ENCODE data around the gene RPS2.
"Not testable (repeated sequence)": the region's sequence is repeated elsewhere in the genome, so short reads cannot be mapped to it uniquely, and the experiment has no call there.

The RPS2 gene

DNA sequence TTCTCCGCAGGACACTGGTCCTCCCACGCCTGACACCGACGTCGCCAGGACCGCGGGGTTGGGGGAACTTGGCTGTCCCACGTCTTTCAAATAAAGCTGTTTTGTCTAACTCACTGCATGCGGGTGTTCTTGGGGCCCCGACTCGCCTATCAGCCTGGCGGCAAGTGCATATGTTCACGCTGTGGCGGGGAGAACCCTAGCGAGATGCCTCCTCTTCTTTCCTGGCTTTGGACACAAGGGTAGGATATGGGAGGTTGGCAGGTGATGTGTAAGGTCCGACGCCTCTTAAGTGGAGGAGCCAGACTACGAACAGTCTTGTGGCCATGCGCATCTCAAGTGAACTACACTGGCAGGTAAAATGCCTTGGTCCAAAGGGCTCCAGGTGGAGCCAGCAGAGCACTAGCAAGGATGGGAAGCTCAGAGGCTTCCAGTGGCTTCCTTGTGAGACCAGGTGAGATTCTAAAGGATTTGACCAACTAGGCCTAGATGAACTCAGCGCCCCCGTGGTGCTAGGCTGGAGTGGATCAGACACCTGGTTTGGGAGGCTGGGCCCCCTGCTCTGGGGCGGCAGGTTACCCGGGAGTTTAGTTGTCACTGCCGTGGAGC is 873 bp upstream of the RPS2 start:
- DNase-seq (ENCODE audit: low read depth in 1 of 2, low spot score in 1 of 2), result no peak

DNA sequence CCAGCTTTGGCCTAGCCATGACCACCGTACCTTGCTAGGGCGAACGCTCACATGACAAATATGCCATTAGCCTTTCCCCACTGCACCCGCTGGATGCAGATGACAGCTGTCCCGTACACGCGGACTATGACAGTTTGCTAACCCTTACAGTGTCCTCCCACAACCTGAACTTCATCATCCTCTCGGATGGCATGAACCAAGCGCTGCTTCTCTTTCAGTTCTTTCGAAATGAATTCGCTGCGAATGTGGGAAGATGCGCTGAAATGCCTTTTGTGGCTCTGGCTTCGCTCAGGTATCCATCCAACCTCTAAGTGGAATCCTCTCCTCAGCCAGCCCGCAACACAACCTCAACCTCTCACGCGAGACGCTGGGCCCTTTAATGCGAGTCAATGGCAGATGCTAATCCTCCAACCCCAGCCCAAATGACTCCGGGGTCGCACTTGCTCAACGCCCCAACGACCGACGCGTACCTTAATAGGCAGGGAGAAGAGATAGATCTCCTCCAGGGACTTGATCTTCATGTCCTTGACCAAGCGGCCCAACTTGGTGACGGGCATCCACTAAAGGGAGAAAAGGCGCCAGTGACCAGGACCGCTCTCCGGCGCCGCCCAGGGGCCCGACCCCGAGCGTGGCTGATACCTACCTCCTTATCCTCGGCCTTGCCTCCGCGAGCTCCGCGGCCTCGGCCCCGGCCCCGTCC is 670 bp downstream of the RPS2 start:
- no peak for DNase-seq (ENCODE audit: low read depth in 1 of 2, low spot score in 1 of 2)

DNA sequence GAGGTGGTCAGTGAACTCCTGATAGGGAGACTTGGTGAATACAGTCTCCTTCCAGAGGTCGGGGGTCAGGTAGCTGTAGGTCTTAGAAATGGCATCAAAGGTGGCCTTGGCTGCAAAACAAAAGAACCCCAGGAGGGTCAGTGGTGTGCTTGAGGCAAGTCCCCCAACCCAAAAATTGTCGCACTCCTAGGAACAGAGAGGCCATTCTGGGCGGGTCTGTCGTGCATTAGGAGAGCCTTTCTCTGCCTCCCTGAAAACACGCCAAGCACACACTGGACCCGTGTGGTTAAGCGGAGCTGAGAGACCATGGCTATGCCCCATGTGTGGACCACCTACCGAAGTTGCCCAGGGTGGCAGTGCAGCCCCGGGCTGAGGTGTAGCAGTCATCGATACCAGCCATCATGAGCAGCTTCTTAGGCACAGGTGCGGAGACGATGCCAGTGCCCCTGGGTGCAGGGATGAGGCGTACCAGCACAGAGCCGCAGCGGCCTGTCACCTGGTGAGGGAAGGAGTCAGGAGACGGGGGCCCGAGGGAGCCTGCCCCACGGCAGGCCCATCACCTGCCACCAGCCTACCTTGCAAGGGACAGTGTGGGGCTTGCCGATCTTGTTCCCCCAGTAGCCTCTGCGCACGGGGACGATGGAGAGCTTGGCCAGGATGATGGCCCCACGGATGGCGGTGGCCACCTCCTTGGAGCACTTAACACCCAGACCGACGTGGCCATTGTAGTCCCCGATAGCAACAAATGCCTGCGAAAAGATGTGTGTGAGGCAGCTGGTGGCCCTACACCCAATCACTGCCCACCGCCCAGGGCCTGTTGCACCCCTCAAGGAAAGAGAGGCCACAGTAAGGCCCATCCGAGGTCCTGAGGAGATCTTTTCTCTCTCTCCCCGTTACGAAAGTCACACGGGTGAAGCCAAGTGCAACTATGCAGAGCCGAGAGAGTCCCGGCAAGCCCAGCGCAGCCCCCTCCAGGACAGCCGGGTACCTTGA is 2.2 kb downstream of the RPS2 start:
- DNase-seq (ENCODE audit: low read depth in 1 of 2, low spot score in 1 of 2), result not testable (repeated sequence)

DNA sequence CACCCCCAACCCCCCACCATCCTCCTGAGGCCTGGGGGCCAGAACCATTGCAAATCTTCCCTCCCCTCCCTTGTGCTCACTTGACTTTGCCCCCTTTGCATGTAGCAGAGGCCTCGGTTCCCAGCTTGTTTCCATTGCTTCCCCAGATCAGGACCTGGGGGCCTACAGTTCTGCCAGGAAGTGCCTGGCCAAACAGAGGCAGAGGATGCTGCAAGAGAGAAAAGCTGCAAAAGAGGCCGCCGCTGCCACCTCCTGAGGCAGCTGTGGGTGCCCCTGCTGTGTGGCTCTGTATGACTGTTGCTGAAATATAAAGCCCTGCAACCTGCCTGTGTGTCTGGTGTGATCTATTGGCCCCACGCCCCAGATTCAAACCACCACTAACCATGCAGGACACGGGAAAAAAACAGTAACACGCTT is 3.0 kb downstream of the RPS2 start:
- DNase-seq (ENCODE audit: low read depth in 1 of 2, low spot score in 1 of 2), result no peak

DNA sequence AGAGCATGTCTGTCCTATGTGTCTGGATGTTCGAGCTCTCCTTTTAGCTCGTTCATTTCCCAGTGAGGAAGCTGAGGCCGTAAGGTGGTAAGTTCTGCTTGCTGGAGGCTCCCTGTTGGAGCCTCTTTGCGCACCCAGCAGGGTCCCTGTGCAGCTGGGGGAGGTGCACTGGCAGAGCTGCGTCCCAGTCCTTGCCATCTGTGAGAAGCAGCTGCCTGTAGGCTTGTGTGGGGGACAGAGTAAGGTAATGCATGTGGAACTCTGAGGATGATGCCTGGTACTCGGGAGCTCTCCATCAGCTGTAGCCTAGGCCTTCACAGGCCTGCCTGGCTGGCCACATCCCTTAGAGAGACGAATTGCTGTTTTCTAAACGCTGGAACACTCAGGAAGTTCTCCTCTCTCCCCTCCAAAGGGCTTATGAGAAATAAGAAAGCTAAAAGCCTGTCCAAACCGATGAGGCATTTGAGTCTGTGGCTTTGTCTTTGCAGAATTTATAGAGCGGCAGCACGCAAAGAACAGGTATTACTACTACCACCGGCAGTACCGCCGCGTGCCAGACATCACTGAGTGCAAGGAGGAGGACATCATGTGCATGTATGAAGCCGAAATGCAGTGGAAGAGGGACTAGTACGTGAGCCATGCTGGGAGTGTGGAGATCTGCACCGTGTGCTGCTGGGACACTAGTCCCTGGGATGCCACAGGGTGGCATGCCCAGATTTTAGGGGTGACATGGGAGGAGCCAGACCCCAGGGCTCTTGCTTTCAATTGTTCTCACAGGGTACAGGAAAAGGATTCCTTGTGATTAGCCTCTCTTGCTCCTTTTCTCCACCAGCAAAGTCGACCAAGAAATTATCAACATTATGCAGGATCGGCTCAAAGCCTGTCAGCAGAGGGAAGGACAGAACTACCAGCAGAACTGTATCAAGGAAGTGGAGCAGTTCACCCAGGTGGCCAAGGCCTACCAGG is 3.7 kb downstream of the RPS2 start:
- no peak for DNase-seq (ENCODE audit: low read depth in 1 of 2, low spot score in 1 of 2)

DNA sequence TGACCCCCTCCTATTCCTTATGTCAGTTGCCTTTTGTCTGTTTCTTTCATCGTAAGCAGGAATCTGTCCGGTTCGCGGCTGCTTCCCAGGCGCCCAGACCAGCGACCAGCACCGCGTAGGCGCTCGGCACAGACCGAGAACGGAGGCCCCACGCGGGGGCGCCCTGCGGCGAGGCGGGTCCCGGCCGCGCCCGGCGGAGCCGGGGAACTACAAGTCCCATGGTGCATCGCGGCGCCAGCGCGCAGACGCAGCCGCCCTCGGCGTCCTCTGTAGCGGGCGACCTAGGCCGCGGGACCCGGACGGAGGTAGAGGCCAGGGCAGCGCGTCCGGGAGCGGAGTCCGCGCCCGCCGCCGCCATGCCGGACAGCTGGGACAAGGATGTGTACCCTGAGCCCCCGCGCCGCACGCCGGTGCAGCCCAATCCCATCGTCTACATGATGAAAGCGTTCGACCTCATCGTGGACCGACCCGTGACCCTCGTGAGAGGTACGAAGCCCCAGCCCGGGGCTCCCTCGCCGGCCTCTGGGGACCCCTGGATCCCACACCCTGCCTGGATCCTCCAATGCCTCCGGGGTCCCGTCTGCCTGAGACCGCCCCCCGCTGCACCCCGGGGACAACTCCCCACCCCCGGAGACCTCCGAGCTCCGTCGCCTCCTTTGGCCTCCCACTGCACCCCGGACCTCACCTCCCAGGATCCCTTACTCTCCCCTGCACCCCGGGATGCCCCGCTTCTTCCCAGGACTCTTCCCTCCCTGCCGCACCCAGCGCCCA is 5.2 kb downstream of the RPS2 start, which contains the start of gene NDUFB10:
Gene NDUFB10 (plus strand): TSS at position 270 of the 771 bp plus-strand sequence. CDS start 87 bp downstream, at position 357.
- peak; percentile 86 to 93 for DNase-seq (ENCODE audit: low read depth in 1 of 2, low spot score in 1 of 2)

DNA sequence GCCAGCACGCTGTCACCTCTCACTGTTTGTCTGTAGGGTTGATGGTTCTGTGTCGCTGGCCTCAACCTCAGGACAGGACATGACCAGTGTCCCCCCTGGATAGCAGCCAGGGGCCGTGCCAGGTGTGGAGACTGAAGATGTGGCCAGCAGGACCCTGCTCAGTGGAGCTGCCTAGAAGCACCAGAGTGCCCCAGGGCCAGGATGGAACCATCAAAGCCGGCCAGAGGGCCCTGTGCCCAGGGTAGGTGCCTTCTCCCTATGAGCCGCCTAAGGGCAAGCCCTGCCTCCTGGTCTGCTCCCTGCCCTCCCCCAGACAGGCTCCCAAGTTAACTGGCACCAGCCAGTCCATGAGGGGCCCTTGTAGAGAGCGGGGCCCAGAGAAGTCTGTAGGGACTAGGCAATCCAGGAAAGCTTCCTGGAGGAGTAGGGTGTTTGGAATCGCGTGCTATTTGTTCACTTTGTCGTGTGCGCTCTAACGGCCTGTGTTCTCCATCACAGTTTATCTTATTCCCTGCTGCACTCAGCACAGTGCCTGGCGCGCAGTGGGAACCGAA is 5.8 kb downstream of the RPS2 start:
- no peak for DNase-seq (ENCODE audit: low read depth in 1 of 2, low spot score in 1 of 2)

DNA sequence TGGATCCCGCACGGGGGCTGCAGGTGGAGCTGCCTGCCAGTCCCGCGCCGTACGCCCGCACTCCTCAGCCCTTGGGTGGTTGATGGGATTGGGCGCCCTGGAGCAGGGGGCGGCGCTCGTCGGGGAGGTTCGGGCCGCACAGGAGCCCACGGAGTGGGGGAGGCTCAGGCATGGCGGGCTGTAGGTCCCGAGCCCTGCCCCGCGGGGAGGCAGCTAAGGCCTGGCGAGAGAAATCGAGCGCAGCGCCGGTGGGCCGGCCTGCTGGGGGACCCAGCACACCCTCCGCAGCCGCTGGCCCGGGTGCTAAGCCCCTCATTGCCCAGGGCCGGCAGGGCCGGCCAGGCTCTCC is 6.5 kb downstream of the RPS2 start:
- not testable (repeated sequence) for DNase-seq (ENCODE audit: low read depth in 1 of 2, low spot score in 1 of 2)

DNA sequence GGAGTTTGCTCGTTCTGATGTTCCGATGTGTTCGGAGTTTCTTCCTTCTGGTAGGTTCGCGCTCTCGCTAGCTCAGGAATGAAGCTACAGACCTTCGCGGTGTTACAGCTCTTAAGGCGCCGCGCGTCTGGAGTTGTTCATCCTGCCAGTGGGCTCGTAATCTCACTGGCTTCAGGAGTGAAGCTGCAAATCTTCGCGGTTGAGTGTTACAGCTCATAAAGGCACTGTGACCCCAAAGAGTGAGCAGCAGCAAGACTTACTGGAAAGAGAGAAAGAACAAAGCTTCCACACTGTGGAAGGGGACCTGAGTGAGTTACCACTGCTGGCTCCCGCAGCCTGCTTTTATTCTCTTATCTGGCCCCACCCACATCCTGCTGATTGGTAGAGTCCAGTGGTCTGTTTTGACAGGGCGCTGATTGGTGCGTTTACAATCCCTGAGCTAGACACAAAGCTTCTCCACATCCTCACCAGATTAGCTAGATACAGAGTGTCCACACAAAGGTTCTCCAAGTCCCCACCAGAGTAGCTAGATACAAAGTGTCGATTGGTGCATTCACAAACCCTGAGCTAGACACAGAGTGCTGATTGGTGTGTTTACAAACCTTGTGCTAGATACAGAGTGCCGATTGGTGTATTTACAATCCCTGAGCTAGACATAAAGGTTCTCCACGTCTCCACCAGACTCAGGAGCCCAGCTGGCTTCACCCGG is 7.0 kb downstream of the RPS2 start:
- DNase-seq (ENCODE audit: low read depth in 1 of 2, low spot score in 1 of 2), result not testable (repeated sequence)

DNA sequence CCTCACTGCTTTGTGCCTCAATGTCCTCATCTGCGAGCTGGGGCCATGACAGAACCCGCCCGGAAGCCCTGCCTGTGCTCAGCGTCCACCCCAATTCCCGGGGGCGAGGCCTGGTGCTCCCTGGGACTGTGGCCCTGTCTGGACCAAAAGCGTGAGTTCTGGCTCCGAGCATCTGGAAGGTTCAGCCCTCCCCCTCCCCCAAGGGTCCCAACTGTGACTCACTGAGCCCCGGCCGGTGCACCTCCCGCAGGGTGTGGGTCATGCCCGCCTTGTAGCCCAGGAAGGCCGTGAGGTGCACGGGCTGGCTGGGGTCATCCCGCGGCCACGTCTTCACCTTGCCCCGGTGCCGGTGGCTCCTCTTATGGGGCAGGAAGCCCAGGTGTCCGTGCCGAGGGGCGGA is 10.9 kb downstream of the RPS2 start:
- no peak for DNase-seq (ENCODE audit: low read depth in 1 of 2, low spot score in 1 of 2)

DNA sequence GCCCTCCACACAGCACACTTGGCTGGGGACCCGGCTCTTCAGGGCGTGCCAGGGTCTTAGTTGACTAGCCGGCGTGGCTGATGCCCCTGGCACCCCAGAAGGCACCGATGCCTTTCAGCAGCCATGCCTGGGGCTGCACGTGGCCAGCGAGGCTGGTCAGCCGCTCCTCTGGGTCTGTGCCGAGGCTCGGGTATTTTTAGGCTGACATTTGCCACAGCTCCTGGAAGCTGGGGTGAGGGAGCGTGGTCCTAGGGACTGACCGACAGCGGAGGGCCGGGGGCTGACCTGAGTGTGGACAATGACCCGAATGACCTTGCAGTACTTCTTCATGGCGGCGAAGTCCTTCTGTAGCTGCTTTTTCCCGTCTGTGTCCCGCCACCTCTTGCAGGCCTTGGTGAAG is 14.1 kb downstream of the RPS2 start:
- no peak for DNase-seq (ENCODE audit: low read depth in 1 of 2, low spot score in 1 of 2)

DNA sequence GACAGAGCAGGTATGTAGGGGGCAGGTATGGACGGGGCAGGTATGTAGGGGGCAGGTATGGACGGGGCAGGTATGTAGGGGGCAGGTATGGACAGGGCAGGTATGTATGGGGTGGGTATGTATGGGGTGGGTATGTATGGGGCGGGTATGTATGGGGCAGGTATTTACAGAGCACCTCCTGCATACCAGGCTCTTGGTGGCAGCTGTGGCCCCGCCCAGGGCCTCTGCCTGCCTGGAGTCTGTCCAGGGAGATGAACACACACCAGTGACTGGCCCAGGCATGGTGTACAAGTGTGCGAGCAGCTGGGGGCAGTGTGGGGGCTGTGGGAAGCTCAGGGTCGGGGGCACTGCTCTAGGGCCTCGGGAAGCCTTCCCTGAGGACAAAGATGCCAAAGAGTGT is 14.6 kb downstream of the RPS2 start:
- DNase-seq (ENCODE audit: low read depth in 1 of 2, low spot score in 1 of 2), result no peak

DNA sequence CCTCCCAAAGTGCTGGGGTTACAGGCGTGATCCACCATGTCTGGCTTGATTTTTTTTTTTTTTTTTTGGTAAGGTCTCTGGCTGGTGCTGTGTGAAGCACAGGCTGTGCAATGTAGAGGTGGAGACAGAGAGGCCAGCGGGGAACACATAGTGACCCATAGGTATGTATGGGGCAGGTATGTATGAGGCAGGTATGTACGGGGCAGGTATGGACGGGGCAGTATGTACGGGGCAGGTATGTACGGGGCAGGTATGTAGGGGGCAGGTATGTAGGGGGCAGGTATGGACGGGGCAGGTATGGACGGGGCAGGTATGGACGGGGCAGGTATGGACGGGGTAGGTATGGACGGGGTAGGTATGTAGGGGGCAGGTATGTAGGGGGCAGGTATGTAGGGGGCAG is 15.1 kb downstream of the RPS2 start:
- DNase-seq (ENCODE audit: low read depth in 1 of 2, low spot score in 1 of 2), result no peak

DNA sequence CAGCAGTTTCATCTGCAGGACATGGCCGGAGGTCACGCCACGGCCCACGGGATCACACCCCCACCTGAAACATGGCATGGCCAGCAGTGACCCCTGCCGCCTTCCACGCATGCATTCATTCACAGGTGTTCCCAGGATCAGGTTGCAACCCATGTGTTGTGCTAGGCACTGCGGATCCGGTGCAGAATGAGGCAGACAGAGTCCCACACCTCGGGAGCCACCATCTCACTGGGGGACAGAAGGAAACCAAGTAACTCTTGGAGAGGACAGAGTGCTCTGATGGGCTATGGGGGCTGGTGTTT is 17.3 kb downstream of the RPS2 start:
- DNase-seq (ENCODE audit: low read depth in 1 of 2, low spot score in 1 of 2), result no peak

DNA sequence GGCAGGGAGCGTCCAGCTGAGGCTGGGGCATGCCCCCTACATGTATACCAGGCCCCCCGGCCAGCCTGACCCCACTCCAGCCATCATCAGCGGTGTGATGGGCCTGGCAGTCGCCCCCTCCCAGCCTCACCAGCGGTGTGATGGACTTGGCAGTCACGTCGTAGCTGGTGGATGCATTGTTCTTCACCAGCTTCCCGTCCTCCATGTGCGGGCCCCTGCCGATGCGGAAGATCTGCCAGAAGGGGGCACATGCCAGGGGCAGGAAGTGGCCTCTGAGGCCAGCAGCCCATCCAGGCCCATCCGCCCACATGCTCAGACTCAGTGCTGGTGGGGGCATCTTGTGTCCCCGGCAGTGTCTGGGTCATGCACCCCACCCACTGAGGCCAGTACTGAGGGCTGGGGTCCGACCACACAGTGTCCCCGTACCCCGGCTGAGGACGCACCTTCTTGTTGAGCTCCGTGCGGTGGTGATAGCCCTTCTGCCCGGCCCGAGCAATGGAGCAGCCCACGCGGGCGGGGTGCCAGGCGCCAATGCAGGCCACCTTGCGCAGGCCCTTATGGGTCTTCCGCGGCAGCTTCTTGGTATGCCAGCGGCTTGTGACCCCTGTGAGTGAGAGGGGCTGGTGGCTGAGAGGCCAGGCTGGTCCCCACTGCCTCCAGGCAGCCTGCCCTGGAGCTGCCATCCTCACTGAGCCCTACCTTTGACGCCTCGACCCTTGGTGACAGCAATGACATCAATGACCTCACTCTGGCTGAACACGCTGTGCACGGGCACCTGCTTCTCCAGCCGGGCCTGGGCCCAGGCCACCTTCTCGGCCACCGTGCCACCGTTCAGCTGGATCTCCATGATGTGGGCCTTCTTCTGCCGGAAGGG is 17.9 kb downstream of the RPS2 start:
- DNase-seq (ENCODE audit: low read depth in 1 of 2, low spot score in 1 of 2), result no peak

DNA sequence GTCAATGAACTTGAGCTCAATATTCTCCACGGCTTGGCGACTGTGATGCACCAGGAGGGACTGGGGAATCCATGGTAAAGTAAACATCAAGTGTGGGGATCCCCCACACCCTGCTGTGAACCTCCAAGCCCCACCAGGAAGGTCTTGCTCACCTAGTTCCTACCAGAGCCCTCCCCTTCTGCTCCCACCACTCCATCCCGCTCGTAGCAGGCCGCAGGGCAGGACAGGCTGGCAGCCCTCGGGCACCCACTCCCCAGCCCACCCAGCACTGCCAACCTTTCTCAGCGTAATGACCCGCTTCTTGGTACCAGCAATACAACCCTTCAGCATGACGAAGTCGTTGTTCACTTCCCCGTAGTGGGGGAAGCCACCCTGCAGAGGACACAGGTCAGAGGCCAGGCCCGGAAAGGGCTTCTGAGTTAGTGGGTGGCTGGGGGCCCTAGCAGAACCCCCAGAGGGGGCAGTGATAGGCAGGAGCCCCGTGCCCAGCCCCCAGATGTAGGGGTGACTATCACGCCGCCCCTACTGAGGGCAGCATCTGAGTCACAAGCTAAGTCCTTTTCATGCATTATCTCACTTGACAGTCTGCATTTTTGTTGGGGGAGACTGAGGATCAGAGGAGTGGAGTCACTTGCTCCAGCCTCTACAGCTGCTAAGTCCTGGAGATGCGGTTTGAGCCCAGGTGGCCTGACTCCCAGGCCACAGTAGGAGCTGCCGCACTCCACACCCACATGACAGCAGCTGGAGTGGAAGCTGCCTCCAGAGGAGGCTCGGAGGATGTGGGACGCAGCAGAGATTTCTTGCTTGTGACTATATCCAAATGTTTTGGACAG is 18.9 kb downstream of the RPS2 start:
- no peak for DNase-seq (ENCODE audit: low read depth in 1 of 2, low spot score in 1 of 2)

DNA sequence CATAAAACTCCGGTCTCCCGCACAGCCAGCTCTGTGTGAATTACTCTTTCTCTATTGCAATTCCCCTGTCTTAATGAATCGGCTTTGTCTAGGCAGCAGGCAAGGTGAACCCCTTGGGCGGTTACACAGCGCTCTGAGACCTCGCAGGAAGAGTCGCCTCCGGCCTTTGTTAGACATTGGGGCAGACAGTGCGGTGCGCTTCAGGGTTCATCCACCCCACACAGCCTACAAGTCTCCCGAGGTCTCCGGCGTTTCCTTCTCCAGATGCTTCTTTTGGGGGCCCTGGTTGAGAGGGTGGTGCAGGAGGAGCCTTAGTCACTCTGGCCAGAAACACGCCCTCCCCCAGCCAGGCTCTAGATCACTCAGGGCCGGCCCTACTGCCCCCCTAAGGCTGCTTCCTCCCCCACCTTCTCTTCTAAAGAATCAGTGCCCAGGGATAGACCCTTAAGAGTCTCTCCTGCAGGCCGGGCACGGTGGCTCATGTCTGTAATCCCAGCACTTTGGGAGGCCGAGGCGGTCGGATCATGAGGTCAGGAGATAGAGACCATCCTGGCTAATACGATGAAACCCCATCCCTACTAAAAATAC is 19.9 kb downstream of the RPS2 start:
- DNase-seq (ENCODE audit: low read depth in 1 of 2, low spot score in 1 of 2), result no peak
